Esophagus squamous epithelium (tissue), 4 donors: ENCODE data around the gene CBX4.

Source experiments
- POLR2A ChIP-seq, 4 donors: fragments of 450-650 bp; IDR thresholded peaks; one replicate each; pipeline ENCODE4 v1.6.1; 2017; ENCODE audit warnings: antibody characterized with exemption in 4 of 4, mild to moderate bottlenecking in 4 of 4, moderate library complexity in 3 of 4
- TF ChIP-seq, protein P1 (sequence below), 6 experiments: fragments of 450-650 bp in 4 of 6; fragments of 200-600 bp in 2 of 6; sonication (generic) in 2 of 6; IDR thresholded peaks; one replicate each; pipeline ENCODE4 v1.5.1; 2016 to 2019; ENCODE audit warnings: antibody characterized with exemption in 6 of 6, mild to moderate bottlenecking in 4 of 6, moderate library complexity in 4 of 6

DNA sequence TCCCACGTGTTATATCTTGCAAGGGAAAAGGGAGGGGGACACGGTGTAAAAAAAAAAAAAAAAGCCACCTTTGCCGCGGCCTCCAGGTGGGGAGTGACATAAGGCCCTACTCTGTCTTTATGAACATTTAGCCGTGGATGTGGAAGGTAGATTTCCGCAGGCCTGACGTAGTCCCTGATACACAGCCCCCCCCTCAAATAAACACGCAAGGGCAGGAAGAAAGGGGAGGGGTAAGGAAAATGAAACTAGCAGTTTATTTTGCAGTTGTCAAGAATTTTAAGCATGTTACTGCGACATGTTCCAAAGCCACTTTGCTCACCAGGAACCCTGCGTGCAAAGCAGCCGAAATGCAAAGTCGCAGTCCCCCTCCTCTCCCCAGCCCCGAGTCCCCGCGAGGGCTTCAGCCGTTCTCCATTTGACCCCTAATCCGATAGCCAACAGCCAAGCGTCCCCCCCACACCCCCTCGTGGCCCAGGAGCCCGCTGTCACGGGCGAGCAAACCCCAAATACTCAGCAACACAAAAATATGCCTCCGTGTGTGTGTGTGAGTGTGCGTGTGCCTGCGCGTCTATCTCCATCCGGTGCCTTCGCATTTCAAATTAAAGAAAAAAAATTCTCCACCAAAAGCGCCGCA, 1.2 kb downstream of the CBX4 start:
- TF ChIP-seq, protein P1, sequence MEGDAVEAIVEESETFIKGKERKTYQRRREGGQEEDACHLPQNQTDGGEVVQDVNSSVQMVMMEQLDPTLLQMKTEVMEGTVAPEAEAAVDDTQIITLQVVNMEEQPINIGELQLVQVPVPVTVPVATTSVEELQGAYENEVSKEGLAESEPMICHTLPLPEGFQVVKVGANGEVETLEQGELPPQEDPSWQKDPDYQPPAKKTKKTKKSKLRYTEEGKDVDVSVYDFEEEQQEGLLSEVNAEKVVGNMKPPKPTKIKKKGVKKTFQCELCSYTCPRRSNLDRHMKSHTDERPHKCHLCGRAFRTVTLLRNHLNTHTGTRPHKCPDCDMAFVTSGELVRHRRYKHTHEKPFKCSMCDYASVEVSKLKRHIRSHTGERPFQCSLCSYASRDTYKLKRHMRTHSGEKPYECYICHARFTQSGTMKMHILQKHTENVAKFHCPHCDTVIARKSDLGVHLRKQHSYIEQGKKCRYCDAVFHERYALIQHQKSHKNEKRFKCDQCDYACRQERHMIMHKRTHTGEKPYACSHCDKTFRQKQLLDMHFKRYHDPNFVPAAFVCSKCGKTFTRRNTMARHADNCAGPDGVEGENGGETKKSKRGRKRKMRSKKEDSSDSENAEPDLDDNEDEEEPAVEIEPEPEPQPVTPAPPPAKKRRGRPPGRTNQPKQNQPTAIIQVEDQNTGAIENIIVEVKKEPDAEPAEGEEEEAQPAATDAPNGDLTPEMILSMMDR (IDR thresholded peaks at IDR 0.05) = no peak
- TF ChIP-seq POLR2A (IDR thresholded peaks at IDR 0.05) = no peak
